A549 (cell line): Measurements from ENCODE around the gene ABO. TPM values are rescaled to one million over a fixed set of nuclear protein-coding genes. Genes with fewer than 3 reads are reported as not detected.
"Not testable (repeated sequence)": the region's sequence is repeated elsewhere in the genome, so short reads cannot be mapped to it uniquely, and the experiment has no call there.

Experiments used
- ATAC-seq, 2 experiments: fragments of 200-7000 bp in 1 of 2; fragments of >200 bp in 1 of 2; cut with Nextera tagmentation in 1 of 2; cut with Tn5 transposase in 1 of 2; 3 replicates each; pipeline versions ENCODE4 v1.8.0 to v1.9.1; 2018 to 2020; ENCODE audit warnings: mild to moderate bottlenecking in 1 of 2, moderate library complexity in 1 of 2
- CTCF ChIA-PET: fragments of 300-600 bp; sonication (Branson Sonifier 250); formaldehyde crosslinking; extraction: SDS; loops from one replicate; lab custom pipeline; 2021; ENCODE audit warnings: antibody characterized with exemption, inconsistent platforms; lab: Yijun Ruan, JAX
- POLR2A ChIA-PET: fragments of 350-600 bp; formaldehyde crosslinking; extraction: SDS; loops from one replicate; lab custom pipeline; 2021; ENCODE audit warnings: antibody characterized with exemption, inconsistent platforms; lab: Yijun Ruan, JAX
- DNase-seq, 2 experiments: peaks; one replicate each; pipeline versions ENCODE4 v3.0.0 to v3.0.0-alpha.2; 2011 to 2016; ENCODE audit warnings: low read depth in 1 of 2, low spot score in 1 of 2
- FAIRE-seq: peaks from 2 replicates; lab custom pipeline; 2011; peaks lifted over from hg19 to GRCh38; lab: Jason Lieb, UNC
- H3K27ac ChIP-seq, 2 experiments: fragments of >200 bp; sonication (Bioruptor Twin); formaldehyde crosslinking; 3 replicates each; pipeline ENCODE4 v1.5.1; 2016 to 2017
- H3K4me1 ChIP-seq: fragments of >200 bp; sonication (Bioruptor Twin); formaldehyde crosslinking; 3 replicates; pipeline ENCODE4 v1.6.1; 2016
- H3K4me2 ChIP-seq: fragments of >200 bp; sonication (Bioruptor Twin); formaldehyde crosslinking; 3 replicates; pipeline ENCODE4 v1.6.1; 2016
- H3K4me3 ChIP-seq: fragments of >200 bp; sonication (Bioruptor Twin); formaldehyde crosslinking; 3 replicates; pipeline ENCODE4 v1.5.1; 2016
- H3K9me3 ChIP-seq: fragments of >200 bp; sonication (Bioruptor Twin); formaldehyde crosslinking; 3 replicates; pipeline ENCODE4 v1.6.1; 2016
- CHD4 ChIP-seq: fragments of 200-600 bp; sonication (generic); IDR thresholded peaks from 2 replicates; pipeline ENCODE4 v1.6.1; 2016; ENCODE audit warnings: antibody characterized with exemption, mild to moderate bottlenecking, borderline replicate concordance
- FOXS1 ChIP-seq: fragments of 250-450 bp; sonication (Bioruptor Pico); IDR thresholded peaks from 2 replicates; pipeline ENCODE4 v1.5.0; 2020; ENCODE audit warnings: mild to moderate bottlenecking, moderate library complexity
- HOXB13 ChIP-seq: fragments of 250-450 bp; sonication (Bioruptor Pico); IDR thresholded peaks from 2 replicates; pipeline ENCODE4 v1.5.0; 2020; ENCODE audit warnings: low read depth, mild to moderate bottlenecking, moderate library complexity
- RARB ChIP-seq: fragments of 250-450 bp; sonication (Bioruptor Pico); IDR thresholded peaks from 2 replicates; pipeline ENCODE4 v1.8.0; 2021; ENCODE audit warnings: mild to moderate bottlenecking, moderate library complexity
- RNF2 ChIP-seq: fragments of 200-600 bp; sonication (generic); IDR thresholded peaks from 2 replicates; pipeline ENCODE4 v1.6.1; 2016; ENCODE audit warnings: low read depth, mild to moderate bottlenecking, antibody characterized with exemption, moderate library complexity, borderline replicate concordance
- TP53 ChIP-seq: fragments of 250-450 bp; sonication (Bioruptor Pico); IDR thresholded peaks from 2 replicates; pipeline ENCODE4 v1.5.0; 2021; ENCODE audit warnings: mild to moderate bottlenecking, moderate library complexity
- WGBS: methylation state at CpG from one replicate; pipeline ENCODE4 v1.1.6; 2017; ENCODE audit errors: missing lambda C conversion rate; 5-methylcytosine and 5-hydroxymethylcytosine counted together
- polyA plus RNA-seq, 4 experiments: library from polyadenylated mRNA; depleted of rRNA in 3 of 4; stranded (reverse); fragments of >200 nt; fragmentation: RNase III in 1 of 4; extraction: RNeasy Plus Mini Kit Qiagen cat#74134 plus additional on column Dnase treatment in 1 of 4; gene quantifications; 2 replicates in 3 of 4; 3 replicates in 1 of 4; pipeline ENCODE4 v1.2.3, GENCODE V29; 2011 to 2017
- TF ChIP-seq, protein P1 (sequence below): fragments of >200 bp; sonication (Bioruptor Twin); formaldehyde crosslinking; IDR thresholded peaks from 3 replicates; pipeline ENCODE4 v1.6.1; 2016
- TF ChIP-seq, protein P2 (sequence below): IDR thresholded peaks from 2 replicates; pipeline ENCODE4 v1.6.1; 2012
- TF ChIP-seq, protein P3 (sequence below): fragments of 450-650 bp; IDR thresholded peaks from 2 replicates; pipeline ENCODE4 v1.6.1; 2014; ENCODE audit warnings: antibody characterized with exemption

ABO gene
- polyA plus RNA-seq, 2 of the 4 experiments (the other 2 are of a cell fraction) = not detected

DNA sequence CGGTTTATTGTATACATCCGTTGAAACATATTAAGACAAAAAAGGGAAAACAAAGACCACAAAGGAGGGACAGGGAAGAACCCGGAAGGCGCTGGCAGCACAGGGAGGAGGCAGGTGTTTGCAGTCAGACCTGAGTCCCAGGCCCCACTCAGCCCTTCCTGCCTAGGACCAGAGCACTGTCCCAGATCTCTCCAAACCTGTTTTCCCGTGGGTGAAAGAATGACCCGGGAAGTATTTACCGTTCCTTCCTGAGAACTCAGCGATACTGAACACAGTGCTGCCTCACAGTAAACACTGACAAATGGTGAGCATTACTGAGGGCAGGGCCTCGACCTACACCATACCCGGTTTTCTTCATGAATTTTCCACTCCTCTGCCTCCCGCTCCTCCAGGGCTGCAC lies 1.2 kb downstream of the ABO start:
- FAIRE-seq (no peak), DNase-seq (no peak), ATAC-seq (no peak; a peak in 2 of 6 replicates)
- WGBS = 74% methylated on average over 11 of the region's 11 CpGs
- no peaks in the 10 kb centered on the region for H3K9me3 ChIP-seq
- ChIA-PET POLR2A (no interaction called here), CTCF (no interaction called here)
- no peak overlapping the region for H3K4me3 ChIP-seq
- no peak overlapping the region for H3K27ac ChIP-seq
- H3K4me1 ChIP-seq = no peaks in the 10 kb centered on the region; the same call in 2 of the 3 replicates
- TF ChIP-seq HOXB13 (CRISPR knock-in tag) (no peak), TP53 (CRISPR knock-in tag) (no peak), CHD4 (no peak)
- TF ChIP-seq, protein P1, sequence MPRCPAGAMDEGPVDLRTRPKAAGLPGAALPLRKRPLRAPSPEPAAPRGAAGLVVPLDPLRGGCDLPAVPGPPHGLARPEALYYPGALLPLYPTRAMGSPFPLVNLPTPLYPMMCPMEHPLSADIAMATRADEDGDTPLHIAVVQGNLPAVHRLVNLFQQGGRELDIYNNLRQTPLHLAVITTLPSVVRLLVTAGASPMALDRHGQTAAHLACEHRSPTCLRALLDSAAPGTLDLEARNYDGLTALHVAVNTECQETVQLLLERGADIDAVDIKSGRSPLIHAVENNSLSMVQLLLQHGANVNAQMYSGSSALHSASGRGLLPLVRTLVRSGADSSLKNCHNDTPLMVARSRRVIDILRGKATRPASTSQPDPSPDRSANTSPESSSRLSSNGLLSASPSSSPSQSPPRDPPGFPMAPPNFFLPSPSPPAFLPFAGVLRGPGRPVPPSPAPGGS = no peak
- H3K4me2 ChIP-seq = no peak overlapping the region

DNA sequence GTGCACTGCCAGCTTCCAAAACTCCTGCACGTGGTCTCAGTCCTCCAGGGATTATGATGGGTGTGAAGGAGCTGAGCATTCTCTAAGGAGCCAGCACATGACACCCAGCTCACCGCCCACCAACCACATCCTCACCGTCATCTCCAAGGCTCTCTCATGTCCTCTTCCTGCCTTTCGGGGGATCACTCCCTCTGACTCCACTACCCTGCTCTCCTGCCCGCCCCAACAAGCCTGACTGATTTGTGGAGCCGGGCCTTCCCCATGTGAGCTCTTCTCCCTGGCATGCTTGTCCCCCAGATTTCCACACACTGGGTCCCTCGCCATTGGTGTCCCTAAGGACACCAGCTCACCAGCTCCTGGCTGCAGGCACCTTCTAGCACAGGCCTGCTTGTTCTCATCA lies 1.9 kb downstream of the ABO start:
- Histone ChIP-seq H3K27ac (no peak overlapping the region), H3K4me3 (no peak overlapping the region), H3K4me1 (no peaks in the 10 kb centered on the region; the same call in 2 of the 3 replicates), H3K4me2 (no peak overlapping the region), H3K9me3 (no peaks in the 10 kb centered on the region)
- no peak for TF ChIP-seq RARB (CRISPR knock-in tag)
- no peak for TF ChIP-seq FOXS1 (CRISPR knock-in tag)
- no peak for DNase-seq
- POLR2A ChIA-PET = no interaction called here
- 67% methylated on average over 7 of the region's 7 CpGs for WGBS
- no peak; a peak in 2 of 6 replicates for ATAC-seq
- no peak for FAIRE-seq
- CTCF ChIA-PET = interaction anchor here (0.5 kb wide), 1 partner anchor 170 kb away, joined by 3 read pairs; no protein-coding TSS in a partner anchor

DNA sequence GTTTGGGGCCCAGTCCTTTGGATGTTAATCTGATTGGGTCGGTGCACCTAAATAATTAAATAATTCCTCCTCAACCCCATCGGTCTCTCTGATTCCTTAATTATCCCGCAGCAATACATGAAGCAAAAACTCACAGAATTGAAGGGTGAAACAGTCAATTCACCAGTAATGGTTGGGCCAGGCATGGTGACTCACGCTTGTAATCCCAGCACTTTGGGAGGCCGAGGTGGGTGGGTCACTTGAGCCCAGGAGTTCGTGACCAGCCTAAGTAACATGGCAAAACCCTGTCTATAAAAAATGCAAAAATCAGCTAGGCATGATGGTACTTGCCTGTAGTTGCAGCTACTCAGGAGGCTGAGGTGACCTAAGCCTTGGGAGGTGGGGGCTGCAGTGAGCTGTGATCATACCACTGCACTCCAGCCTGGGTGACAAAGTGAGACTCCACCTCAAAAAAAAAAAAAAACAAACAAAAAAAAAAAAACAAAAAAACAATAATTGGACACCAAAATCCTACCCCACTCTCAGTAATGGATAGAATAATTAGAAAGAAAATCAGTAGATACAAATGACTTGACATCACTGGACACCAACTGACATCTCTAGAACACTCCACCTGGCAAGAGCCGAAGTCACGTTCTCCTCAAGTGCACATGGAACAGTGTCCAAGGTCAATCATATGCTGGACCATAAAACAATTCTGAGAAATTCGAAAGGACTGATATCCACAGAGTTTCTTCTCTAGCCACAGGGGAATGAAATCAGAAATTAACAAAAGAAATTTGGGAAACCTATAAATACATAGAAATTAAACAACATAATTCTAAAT lies 5.3 kb downstream of the ABO start:
- CTCF ChIA-PET = interaction anchor here (0.6 to 1.3 kb wide), 5 partner anchors 11 to 612 kb away, joined by 3 to 5 read pairs (median 3); no protein-coding TSS in a partner anchor
- H3K4me3 ChIP-seq = no peak overlapping the region
- no peak overlapping the region for H3K27ac ChIP-seq
- no peak for DNase-seq
- POLR2A ChIA-PET = no interaction called here
- H3K9me3 ChIP-seq = no peaks in the 10 kb centered on the region
- 62% methylated on average over 9 of the region's 9 CpGs for WGBS
- no peak overlapping the region for H3K4me2 ChIP-seq
- no peak for ATAC-seq
- no peak for FAIRE-seq
- no peaks in the 10 kb centered on the region for H3K4me1 ChIP-seq
- TF ChIP-seq, protein P2, sequence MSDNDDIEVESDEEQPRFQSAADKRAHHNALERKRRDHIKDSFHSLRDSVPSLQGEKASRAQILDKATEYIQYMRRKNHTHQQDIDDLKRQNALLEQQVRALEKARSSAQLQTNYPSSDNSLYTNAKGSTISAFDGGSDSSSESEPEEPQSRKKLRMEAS = no peak
- no peak for TF ChIP-seq RNF2

DNA sequence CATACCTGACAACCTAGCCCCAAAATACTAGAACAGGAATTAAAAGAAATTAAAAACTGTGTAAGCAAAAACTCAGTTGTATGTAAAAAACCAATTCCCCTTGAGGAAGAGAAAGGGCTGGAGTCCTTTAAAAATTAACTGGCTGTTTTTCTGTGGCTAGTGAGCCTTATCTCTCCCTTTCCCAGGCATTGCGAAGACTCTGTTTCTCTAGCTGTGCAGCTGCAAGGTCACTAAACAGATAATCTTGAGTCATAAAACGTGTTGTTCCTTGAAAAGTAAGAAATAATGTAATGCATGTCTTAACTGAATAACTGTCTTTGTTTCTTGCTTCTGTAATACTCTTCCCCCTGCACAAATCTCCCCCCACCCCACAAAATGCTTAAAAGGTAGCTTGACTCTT lies 5.9 kb downstream of the ABO start:
- H3K4me2 ChIP-seq, H3K4me3 ChIP-seq, H3K27ac ChIP-seq, FAIRE-seq, H3K9me3 ChIP-seq, ATAC-seq, DNase-seq, H3K4me1 ChIP-seq, POLR2A ChIA-PET: not testable (repeated sequence)
- WGBS = 55% methylated on average over 2 of the region's 2 CpGs
- CTCF ChIA-PET = interaction anchor here (0.6 to 1.5 kb wide), 4 partner anchors 29 to 613 kb away, joined by 3 to 7 read pairs (median 4); no protein-coding TSS in a partner anchor

DNA sequence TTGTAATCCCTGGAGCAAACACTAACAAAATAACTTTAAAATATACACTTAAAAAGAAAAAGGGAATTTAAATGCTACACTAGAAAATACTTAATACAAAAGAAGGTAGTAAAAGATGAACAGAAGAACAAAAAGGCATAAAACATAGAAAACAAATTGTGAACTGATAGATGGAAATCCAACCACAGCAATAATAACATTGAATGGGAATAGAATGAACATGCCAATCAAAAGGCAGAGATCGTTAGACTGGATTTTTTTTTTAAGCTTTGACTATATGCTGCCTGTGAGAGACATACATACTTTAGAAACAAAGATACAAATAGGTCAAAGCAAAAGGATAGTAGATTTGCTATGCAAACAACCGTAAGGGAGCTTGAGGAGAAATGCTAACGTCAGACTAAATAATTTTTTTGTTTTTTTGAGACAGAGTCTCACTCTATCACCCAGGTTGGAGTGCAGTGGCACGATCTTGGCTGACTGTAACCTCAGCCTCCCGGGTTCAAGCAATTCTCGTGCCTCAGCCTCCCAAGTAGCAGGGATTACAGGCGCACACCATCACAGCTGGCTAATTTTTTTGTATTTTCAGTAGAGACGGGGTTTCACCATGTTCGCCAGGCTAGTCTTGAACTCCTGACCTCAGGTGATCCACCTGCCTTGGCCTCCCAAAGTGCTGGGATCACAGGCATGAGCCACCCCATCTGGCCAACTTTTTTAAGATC lies 6.5 kb downstream of the ABO start:
- ATAC-seq = no peak
- H3K4me1 ChIP-seq = no peaks in the 10 kb centered on the region
- H3K4me2 ChIP-seq = no peak overlapping the region
- FAIRE-seq = no peak
- ChIA-PET POLR2A (no interaction called here), CTCF (interaction anchor here (1.4 to 1.5 kb wide), 2 partner anchors 19 to 29 kb away, joined by 3 to 7 read pairs; no protein-coding TSS in a partner anchor)
- no peaks in the 10 kb centered on the region for H3K9me3 ChIP-seq
- H3K27ac ChIP-seq = no peak overlapping the region
- H3K4me3 ChIP-seq = no peak overlapping the region
- TF ChIP-seq, protein P3, sequence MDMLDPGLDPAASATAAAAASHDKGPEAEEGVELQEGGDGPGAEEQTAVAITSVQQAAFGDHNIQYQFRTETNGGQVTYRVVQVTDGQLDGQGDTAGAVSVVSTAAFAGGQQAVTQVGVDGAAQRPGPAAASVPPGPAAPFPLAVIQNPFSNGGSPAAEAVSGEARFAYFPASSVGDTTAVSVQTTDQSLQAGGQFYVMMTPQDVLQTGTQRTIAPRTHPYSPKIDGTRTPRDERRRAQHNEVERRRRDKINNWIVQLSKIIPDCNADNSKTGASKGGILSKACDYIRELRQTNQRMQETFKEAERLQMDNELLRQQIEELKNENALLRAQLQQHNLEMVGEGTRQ = no peak
- no peak for DNase-seq
- 48% methylated on average over 7 of the region's 9 CpGs for WGBS
